OCI-LY7 (cell line): ENCODE results near the gene MIER1. TPM values are rescaled to one million over a fixed set of nuclear protein-coding genes. Genes with fewer than 3 reads are reported as not detected.
A peak's percentile ranks its signal among the peaks of the same experiment; 100 is the strongest.

Source experiments
- BruUV-seq: library from RNA; stranded (reverse); fragments of 400-500 nt; replicated peaks from 2 replicates; lab custom pipeline; 2021; lab: Mats Ljungman, UMichigan
- CTCF ChIA-PET: fragments of 300-600 bp; sonication (Branson Sonifier 250); formaldehyde crosslinking; loops from one replicate; lab custom pipeline; 2022; ENCODE audit warnings: antibody characterized with exemption; ENCODE audit not compliant: unreplicated experiment; lab: Charles Lee
- POLR2A ChIA-PET: fragments of 300-600 bp; sonication (Branson Sonifier 250); formaldehyde crosslinking; loops from one replicate; lab custom pipeline; 2022; ENCODE audit warnings: antibody characterized with exemption; lab: Charles Lee
- DNase-seq: peaks from one replicate; pipeline ENCODE4 v3.0.0-alpha.2; 2015; ENCODE audit warnings: low spot score
- H2AFZ ChIP-seq: fragments of 200-600 bp; sonication (generic), shearing (Covaris generic); 2 replicates; pipeline ENCODE4 v1.6.1; 2014; ENCODE audit warnings: mild to moderate bottlenecking, antibody characterized with exemption, low read length, moderate library complexity
- H3K27ac ChIP-seq: fragments of 200-600 bp; sonication (generic); 2 replicates; pipeline ENCODE4 v1.5.1; 2014; ENCODE audit warnings: mixed run types, low read depth, mild to moderate bottlenecking, moderate library complexity, low read length, inconsistent platforms; ENCODE audit not compliant: poor library complexity, severe bottlenecking
- H3K36me3 ChIP-seq: fragments of 200-600 bp; sonication (generic); 2 replicates; pipeline ENCODE4 v1.6.1; 2014; ENCODE audit warnings: mild to moderate bottlenecking, antibody characterized with exemption, low read length, moderate library complexity, mixed read lengths; ENCODE audit not compliant: insufficient read depth
- H3K4me1 ChIP-seq: fragments of 200-600 bp; sonication (generic); 2 replicates; pipeline ENCODE4 v1.5.1; 2014; ENCODE audit warnings: mild to moderate bottlenecking, low read length; ENCODE audit not compliant: insufficient read depth, poor library complexity, severe bottlenecking
- H3K4me2 ChIP-seq: fragments of 200-600 bp; sonication (generic); 2 replicates; pipeline ENCODE4 v1.6.1; 2014; ENCODE audit warnings: mild to moderate bottlenecking, low read length
- H3K4me3 ChIP-seq: fragments of 200-600 bp; sonication (generic); 2 replicates; pipeline ENCODE4 v1.5.1; 2014; ENCODE audit warnings: mild to moderate bottlenecking, low read depth, low read length; ENCODE audit not compliant: poor library complexity, severe bottlenecking
- H3K79me2 ChIP-seq: fragments of 200-600 bp; sonication (generic); 2 replicates; pipeline ENCODE4 v1.6.1; 2016; ENCODE audit warnings: low read depth, mild to moderate bottlenecking, low read length, moderate library complexity, mixed read lengths; ENCODE audit not compliant: insufficient read depth
- H3K9me2 ChIP-seq: fragments of 200-600 bp; sonication (generic); 2 replicates; pipeline ENCODE4 v1.6.1; 2016; ENCODE audit warnings: mild to moderate bottlenecking, low read length, mixed read lengths; ENCODE audit not compliant: insufficient read depth
- H3K9me3 ChIP-seq: fragments of 200-600 bp; sonication (generic); 2 replicates; pipeline ENCODE4 v1.6.1; 2014; ENCODE audit warnings: mild to moderate bottlenecking, mixed run types, low read length, mixed read lengths
- H4K20me1 ChIP-seq: fragments of 200-600 bp; sonication (generic); 2 replicates; pipeline ENCODE4 v1.6.1; 2014; ENCODE audit warnings: mild to moderate bottlenecking, antibody characterized with exemption, low read length, moderate library complexity, mixed read lengths; ENCODE audit not compliant: insufficient read depth
- EZH2phosphoT487 ChIP-seq: fragments of 200-600 bp; sonication (generic); IDR thresholded peaks from 2 replicates; pipeline ENCODE4 v1.6.1; 2018; ENCODE audit warnings: low read depth, borderline replicate concordance, mild to moderate bottlenecking, mixed run types, antibody characterized with exemption, low read length, moderate library complexity, mixed read lengths
- intact Hi-C: fragments of 100-400 bp; cut with micrococcal nuclease; formaldehyde crosslinking; loops from one replicate; pipeline ENCODE4 v1.10.0; 2022; ENCODE audit not compliant: unreplicated experiment
- total RNA-seq, 2 experiments: library from RNA; depleted of rRNA in 1 of 2; stranded (reverse); fragments of >200 nt in 1 of 2; shearing (Covaris generic) in 1 of 2; gene quantifications; 2 replicates each; pipeline ENCODE4 v1.2.3, GENCODE V29; 2014 to 2022
- TF ChIP-seq, protein P1 (sequence below): fragments of 200-600 bp; sonication (generic); conservative IDR thresholded peaks from 2 replicates; pipeline ENCODE4 v1.5.1; 2014; ENCODE audit warnings: mild to moderate bottlenecking, antibody characterized with exemption, low read length, moderate library complexity, mixed read lengths

MIER1 gene
- total RNA-seq, 2 experiments from 2014 or later = 24.4 to 45.9 TPM

DNA sequence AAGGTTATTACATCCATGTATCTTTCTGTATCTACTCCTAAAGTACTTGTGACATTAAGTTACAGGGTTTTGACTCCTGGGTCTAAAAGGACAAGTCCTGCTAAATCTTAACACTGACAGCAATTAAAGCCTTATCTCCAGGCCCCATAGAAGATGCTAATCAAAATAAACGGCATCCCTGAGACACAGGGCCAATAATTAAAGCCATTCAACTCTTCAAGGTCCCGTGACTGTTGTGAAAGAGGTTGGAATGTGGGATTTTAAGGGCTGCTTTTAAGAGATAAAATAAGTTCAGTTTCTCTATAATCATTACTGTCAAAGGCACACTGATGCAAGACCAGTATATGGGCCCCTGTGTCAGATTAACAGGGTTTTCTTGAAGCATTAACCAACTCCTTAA, 8.5 kb upstream of the MIER1 start:
- no peak overlapping the region for H3K4me3 ChIP-seq
- peaks cover 50% of the 10 kb centered on the region for H3K36me3 ChIP-seq
- intact Hi-C loops = no loop called here
- no peak for DNase-seq
- POLR2A ChIA-PET = no interaction called here
- no peak overlapping the region for H3K4me2 ChIP-seq
- no peaks in the 10 kb centered on the region for H4K20me1 ChIP-seq
- peaks cover 2% of the 10 kb centered on the region; the same call in 1 of the 2 replicates for H3K79me2 ChIP-seq
- no TSS peak for BruUV-seq
- no peak overlapping the region for H2AFZ ChIP-seq
- TF ChIP-seq EZH2phosphoT487 = no peak
- TF ChIP-seq, protein P1, sequence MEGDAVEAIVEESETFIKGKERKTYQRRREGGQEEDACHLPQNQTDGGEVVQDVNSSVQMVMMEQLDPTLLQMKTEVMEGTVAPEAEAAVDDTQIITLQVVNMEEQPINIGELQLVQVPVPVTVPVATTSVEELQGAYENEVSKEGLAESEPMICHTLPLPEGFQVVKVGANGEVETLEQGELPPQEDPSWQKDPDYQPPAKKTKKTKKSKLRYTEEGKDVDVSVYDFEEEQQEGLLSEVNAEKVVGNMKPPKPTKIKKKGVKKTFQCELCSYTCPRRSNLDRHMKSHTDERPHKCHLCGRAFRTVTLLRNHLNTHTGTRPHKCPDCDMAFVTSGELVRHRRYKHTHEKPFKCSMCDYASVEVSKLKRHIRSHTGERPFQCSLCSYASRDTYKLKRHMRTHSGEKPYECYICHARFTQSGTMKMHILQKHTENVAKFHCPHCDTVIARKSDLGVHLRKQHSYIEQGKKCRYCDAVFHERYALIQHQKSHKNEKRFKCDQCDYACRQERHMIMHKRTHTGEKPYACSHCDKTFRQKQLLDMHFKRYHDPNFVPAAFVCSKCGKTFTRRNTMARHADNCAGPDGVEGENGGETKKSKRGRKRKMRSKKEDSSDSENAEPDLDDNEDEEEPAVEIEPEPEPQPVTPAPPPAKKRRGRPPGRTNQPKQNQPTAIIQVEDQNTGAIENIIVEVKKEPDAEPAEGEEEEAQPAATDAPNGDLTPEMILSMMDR = no peak
- H3K9me2 ChIP-seq = no peaks in the 10 kb centered on the region
- no peak overlapping the region for H3K27ac ChIP-seq
- CTCF ChIA-PET = no interaction called here
- H3K4me1 ChIP-seq = no peaks in the 10 kb centered on the region
- peaks cover 31% of the 10 kb centered on the region for H3K9me3 ChIP-seq

DNA sequence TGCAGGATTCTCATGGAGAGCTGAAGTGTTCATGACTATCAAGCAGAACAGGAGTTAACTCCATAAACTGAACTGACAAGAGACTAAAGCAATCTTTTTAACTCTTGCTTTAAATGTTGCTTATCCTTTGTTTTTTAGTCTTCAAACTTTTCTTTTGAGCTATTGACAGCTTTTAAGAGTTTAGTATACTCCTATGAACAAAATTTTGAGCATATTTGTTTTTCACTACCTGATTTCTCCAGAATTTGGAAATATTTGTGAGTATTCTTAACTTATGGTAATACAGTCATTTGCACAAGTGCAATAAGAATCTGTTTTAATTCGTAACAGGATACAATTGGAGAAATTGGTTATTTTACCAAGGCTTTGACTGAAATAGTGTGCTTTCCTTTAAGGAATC, 7.3 kb upstream of the MIER1 start:
- no peak for TF ChIP-seq EZH2phosphoT487
- TF ChIP-seq, protein P1 = no peak
- POLR2A ChIA-PET = interaction anchor here (0.6 kb wide), 1 partner anchor 527 kb away, joined by 3 read pairs; no protein-coding TSS in a partner anchor
- Histone ChIP-seq H3K9me3 (peaks cover 31% of the 10 kb centered on the region), H3K4me1 (peaks cover 2% of the 10 kb centered on the region), H3K9me2 (no peaks in the 10 kb centered on the region), H3K27ac (no peak overlapping the region), H2AFZ (no peak overlapping the region), H3K4me2 (no peak overlapping the region), H4K20me1 (no peaks in the 10 kb centered on the region), H3K4me3 (no peak overlapping the region), H3K79me2 (peaks cover 7% of the 10 kb centered on the region; the same call in 1 of the 2 replicates), H3K36me3 (peaks cover 60% of the 10 kb centered on the region)
- CTCF ChIA-PET = no interaction called here
- peak; percentile 21 for DNase-seq
- intact Hi-C loops = no loop called here
- no TSS peak for BruUV-seq

DNA sequence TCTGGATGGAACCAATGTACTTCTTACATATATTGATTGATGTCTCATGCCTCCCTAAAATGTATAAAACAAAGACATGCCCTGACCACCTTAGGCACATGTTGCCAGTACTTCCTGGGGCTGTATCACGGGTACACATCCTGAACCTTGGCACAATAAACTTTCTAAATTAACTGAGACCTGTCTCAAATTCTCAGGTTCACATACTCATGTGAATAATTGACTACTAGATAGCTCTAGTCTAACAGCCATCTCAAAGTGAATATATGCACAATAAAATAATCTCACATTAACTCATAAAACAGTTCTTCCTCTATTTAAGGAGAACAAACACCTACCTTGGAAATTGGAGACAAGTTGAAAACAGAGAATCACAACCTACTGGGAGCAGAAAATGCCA, 5.7 kb upstream of the MIER1 start:
- Histone ChIP-seq H3K27ac (no peak overlapping the region), H3K4me1 (peaks cover 16% of the 10 kb centered on the region), H3K9me2 (no peaks in the 10 kb centered on the region), H3K79me2 (peaks cover 23% of the 10 kb centered on the region), H3K36me3 (peaks cover 65% of the 10 kb centered on the region), H2AFZ (no peak overlapping the region), H3K9me3 (peaks cover 31% of the 10 kb centered on the region), H4K20me1 (no peaks in the 10 kb centered on the region), H3K4me3 (no peak overlapping the region), H3K4me2 (no peak overlapping the region)
- TF ChIP-seq, protein P1 = no peak
- no peak for TF ChIP-seq EZH2phosphoT487
- ChIA-PET POLR2A (interaction anchor here (0.6 to 1.2 kb wide), 2 partner anchors 39 to 141 kb away, joined by 4 read pairs; no protein-coding TSS in a partner anchor), CTCF (no interaction called here)
- BruUV-seq = no TSS peak
- intact Hi-C loops = no loop called here
- DNase-seq = no peak
